ENCODE data around the gene OXT. TPM values are rescaled to one million over a fixed set of nuclear protein-coding genes. Genes with fewer than 3 reads are reported as not detected.

The OXT gene
- total and polyA plus RNA-seq, 2 donors (not counting 3 experiments of a cell fraction or from before 2014, with no cell fraction given), result not detected

- Histone ChIP-seq H3K9me3 (replicated peaks; ENCODE audit: control insufficient read depth, insufficient read depth, low read length) (no peaks in the 10 kb centered on the region), H3K4me1 (ENCODE audit: control insufficient read depth, extremely low read depth, insufficient read depth, low read length) (peaks cover 6% of the 10 kb centered on the region), H3K79me2 (ENCODE audit: control insufficient read depth, insufficient read depth, low read length) (no peaks in the 10 kb centered on the region), H3K36me3 (ENCODE audit: control insufficient read depth in 2 of 2, extremely low read depth in 1 of 2, insufficient read depth in 2 of 2, low read length in 2 of 2) (no peaks in the 10 kb centered on the region), H4K20me1 (replicated peaks; ENCODE audit: control insufficient read depth, extremely low read depth, insufficient read depth, low read length) (no peaks in the 10 kb centered on the region), H3K27ac (ENCODE audit: insufficient read depth, low read depth, low read length) (no peak overlapping the region), H3K9ac (replicated peaks; ENCODE audit: extremely low read depth, insufficient read depth, low read length) (peak overlapping the region; percentile 54), H3K4me2 (ENCODE audit: insufficient read depth, low read length) (peak overlapping the region; percentile 27), H3K4me3 (replicated peaks in 1 of 3; ENCODE audit: insufficient read depth in 1 of 3, low read depth in 1 of 3, low read length in 3 of 3) (peak overlapping the region in 1 of 3 experiments; percentile 32), H3K27me3 (ENCODE audit: control insufficient read depth in 2 of 2, insufficient read depth in 2 of 2, low read length in 2 of 2) (peaks cover 0 to 8% of the 10 kb centered on the region in 2 experiments), H2AFZ (ENCODE audit: low read depth, low read length) (peak overlapping the region; percentile 24), H3K9me1 (replicated peaks; ENCODE audit: control insufficient read depth, extremely low read depth, insufficient read depth, low read length) (no peaks in the 10 kb centered on the region)
- DNase-seq (ENCODE audit: low read depth, low spot score), result peak; percentile 25
- ChIA-PET CTCF (interaction anchor here (0.7 to 2.2 kb wide), 4 partner anchors 11 to 314 kb away, joined by 3 to 14 read pairs (median 4); no protein-coding TSS in a partner anchor), POLR2A (interaction anchor here (0.7 kb wide), 1 partner anchor 70 kb away, joined by 3 read pairs; no protein-coding TSS in a partner anchor)
- TF ChIP-seq MYC (IDR thresholded peaks at IDR 0.05; ENCODE audit: low read depth, low read length), result no peak
- peak; percentile 25 for TF ChIP-seq POLR2AphosphoS5 (IDR thresholded peaks at IDR 0.05; ENCODE audit: insufficient read depth, low read depth, low read length)
- intact Hi-C loops (cut with micrococcal nuclease), result no loop called here
- FAIRE-seq, result no peak
- dilution Hi-C loops (cut with MboI; ENCODE audit: extremely low pct_ligation_motif_present, low sequenced_read_pairs), result no loop called here
- BruUV-seq (replicated peaks), result no TSS peak
Observed at GRCh38 chr20:3092611-3093379, 21.4 kb downstream of the OXT start.

- Histone ChIP-seq H3K27ac (ENCODE audit: insufficient read depth, low read depth, low read length) (no peak overlapping the region), H3K4me3 (replicated peaks in 1 of 3; ENCODE audit: insufficient read depth in 1 of 3, low read depth in 1 of 3, low read length in 3 of 3) (no peak overlapping the region), H2AFZ (ENCODE audit: low read depth, low read length) (no peak overlapping the region), H3K79me2 (ENCODE audit: control insufficient read depth, insufficient read depth, low read length) (no peaks in the 10 kb centered on the region), H3K4me1 (ENCODE audit: control insufficient read depth, extremely low read depth, insufficient read depth, low read length) (peaks cover 6% of the 10 kb centered on the region), H3K27me3 (ENCODE audit: control insufficient read depth in 2 of 2, insufficient read depth in 2 of 2, low read length in 2 of 2) (peaks cover 0 to 6% of the 10 kb centered on the region in 2 experiments), H3K4me2 (ENCODE audit: insufficient read depth, low read length) (no peak overlapping the region), H3K9ac (replicated peaks; ENCODE audit: extremely low read depth, insufficient read depth, low read length) (no peak overlapping the region), H4K20me1 (replicated peaks; ENCODE audit: control insufficient read depth, extremely low read depth, insufficient read depth, low read length) (no peaks in the 10 kb centered on the region), H3K36me3 (ENCODE audit: control insufficient read depth in 2 of 2, extremely low read depth in 1 of 2, insufficient read depth in 2 of 2, low read length in 2 of 2) (no peaks in the 10 kb centered on the region), H3K9me3 (replicated peaks; ENCODE audit: control insufficient read depth, insufficient read depth, low read length) (no peaks in the 10 kb centered on the region), H3K9me1 (replicated peaks; ENCODE audit: control insufficient read depth, extremely low read depth, insufficient read depth, low read length) (no peaks in the 10 kb centered on the region)
- POLR2A ChIA-PET, result interaction anchor here (0.7 kb wide), 1 partner anchor 69 kb away, joined by 3 read pairs; no protein-coding TSS in a partner anchor
- CTCF ChIA-PET, result interaction anchor here (0.7 to 1.4 kb wide), 3 partner anchors 20 to 313 kb away, joined by 3 to 4 read pairs (median 4); no protein-coding TSS in a partner anchor
- FAIRE-seq, result peak; percentile 81
- no TSS peak for BruUV-seq (replicated peaks)
- DNase-seq (ENCODE audit: low read depth, low spot score), result peak; percentile 79
- intact Hi-C loops (cut with micrococcal nuclease) (no loop called here), dilution Hi-C loops (cut with MboI; ENCODE audit: extremely low pct_ligation_motif_present, low sequenced_read_pairs) (no loop called here)
- TF ChIP-seq GATA2 (IDR thresholded peaks at IDR 0.05; ENCODE audit: insufficient read depth, insufficient read length, low read depth, low read length) (no peak), FOS (IDR thresholded peaks at IDR 0.05; ENCODE audit: borderline replicate concordance, insufficient read depth, low read length) (no peak), CTCF (IDR thresholded peaks at IDR 0.05; ENCODE audit: extremely low read depth in 1 of 2, insufficient read depth in 1 of 2, low read depth in 1 of 2, low read length in 2 of 2) (no peak), EZH2 (IDR thresholded peaks at IDR 0.05; ENCODE audit: borderline replicate concordance, low read depth, low read length, severe bottlenecking) (no peak), MAX (IDR thresholded peaks at IDR 0.05; ENCODE audit: insufficient read depth, insufficient read length) (no peak), POLR2A (IDR thresholded peaks at IDR 0.05; ENCODE audit: low read depth, low read length) (no peak), POLR2AphosphoS5 (IDR thresholded peaks at IDR 0.05; ENCODE audit: insufficient read depth, low read depth, low read length) (no peak), MYC (IDR thresholded peaks at IDR 0.05; ENCODE audit: low read depth, low read length) (no peak), JUN (IDR thresholded peaks at IDR 0.05; ENCODE audit: borderline replicate concordance, insufficient read depth, insufficient read length, low read depth) (no peak)
Observed at GRCh38 chr20:3093861-3094361, 22.5 kb downstream of the OXT start.

Data from endothelial cell of umbilical vein (primary cell).